Activated T-cell treated with anti-CD3 and anti-CD28 coated beads, Interleukin-2, amount 50 U/mL, for 1 hour (primary cell): Measurements from ENCODE around the gene NKTR.
"Not testable (repeated sequence)": the region's sequence is repeated elsewhere in the genome, so short reads cannot be mapped to it uniquely, and the experiment has no call there.

Experiments used
- DNase-seq: peaks from one replicate; pipeline ENCODE4 v3.0.0-alpha.2; 2020

The NKTR gene

DNA sequence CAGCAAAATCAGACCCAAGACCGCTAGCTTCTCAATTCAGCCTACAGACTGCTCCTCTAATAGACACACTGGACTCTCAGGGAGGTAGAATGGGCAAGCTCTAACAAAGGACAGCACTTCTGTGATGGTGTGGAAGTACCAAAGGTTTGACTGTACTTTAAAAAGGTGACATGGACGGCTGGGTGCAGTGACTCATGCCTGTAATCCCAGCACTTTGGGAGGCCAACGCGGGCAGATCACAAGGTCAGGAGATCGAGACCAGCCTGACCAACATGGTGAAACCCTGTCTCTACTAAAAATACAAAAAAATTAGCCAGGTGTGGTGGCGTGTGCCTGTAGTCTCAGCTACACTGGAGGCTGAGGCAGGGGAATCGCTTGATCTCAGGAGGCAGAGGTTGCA, 3.4 kb upstream of the NKTR start:
- not testable (repeated sequence) for DNase-seq

DNA sequence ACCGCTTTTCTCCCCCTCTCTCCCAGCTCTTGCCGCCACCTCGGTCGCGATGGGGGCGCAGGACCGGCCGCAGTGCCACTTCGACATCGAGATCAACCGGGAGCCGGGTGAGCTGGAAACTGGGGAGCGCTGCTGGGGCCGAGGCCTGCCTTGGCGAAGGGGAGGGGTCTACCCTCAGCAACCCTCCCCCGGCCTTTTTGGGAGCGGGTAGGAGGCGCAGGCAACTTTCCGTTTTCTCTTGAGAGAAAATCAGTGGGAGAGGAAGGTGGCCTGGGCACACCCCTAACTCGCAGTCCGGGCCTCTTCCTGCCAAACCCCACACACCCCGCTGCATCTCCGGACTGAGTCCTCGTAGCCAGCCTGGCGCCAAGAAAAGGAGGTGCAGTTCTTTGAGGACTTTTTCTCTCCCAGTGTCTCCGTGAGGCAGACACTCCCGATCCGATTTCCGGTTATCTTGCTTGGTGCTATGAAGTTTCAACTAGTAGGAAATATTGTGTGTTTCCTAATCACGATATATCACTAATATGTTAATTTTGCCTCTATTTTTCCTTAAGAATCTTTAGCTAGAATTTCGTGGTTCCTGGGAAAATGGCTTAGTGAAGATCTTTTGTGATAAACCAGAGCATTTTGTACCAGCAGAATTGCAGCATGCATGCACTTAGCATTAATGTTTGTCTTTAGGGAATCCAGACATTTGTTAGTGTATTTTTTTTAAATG, 631 bp downstream of the NKTR start:
- no peak for DNase-seq

DNA sequence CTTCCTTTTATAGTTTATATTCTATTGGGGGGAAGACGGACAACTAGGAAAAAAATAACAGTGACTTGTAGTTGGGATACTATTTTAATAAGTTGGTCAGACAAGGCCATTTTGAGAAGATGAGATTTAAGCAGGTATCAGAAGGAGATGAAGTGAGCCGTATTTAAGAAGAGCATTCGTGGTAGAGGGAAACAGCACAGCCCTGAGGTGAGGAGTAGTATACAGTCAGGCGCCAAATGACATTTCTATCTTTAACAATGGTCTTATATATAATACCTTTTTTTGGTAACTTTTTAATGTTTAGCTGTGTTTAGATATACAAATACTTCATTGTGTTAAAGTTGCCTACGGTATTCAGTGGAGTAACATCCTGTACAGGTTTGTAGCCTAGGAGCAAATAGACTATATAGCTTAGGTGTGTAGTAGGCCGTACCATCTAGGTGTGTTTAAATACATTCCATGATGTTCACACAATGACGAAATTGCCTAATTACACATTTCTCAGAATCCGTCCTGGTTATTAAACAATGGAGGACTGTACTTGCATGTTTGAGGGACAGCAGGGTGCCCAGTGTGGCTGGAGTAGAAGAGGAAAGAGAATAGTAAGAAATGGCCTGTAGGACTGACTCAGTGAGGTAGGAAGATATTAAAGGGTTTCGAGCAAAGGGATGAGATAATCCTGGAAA, 1.6 kb downstream of the NKTR start:
- DNase-seq = no peak

DNA sequence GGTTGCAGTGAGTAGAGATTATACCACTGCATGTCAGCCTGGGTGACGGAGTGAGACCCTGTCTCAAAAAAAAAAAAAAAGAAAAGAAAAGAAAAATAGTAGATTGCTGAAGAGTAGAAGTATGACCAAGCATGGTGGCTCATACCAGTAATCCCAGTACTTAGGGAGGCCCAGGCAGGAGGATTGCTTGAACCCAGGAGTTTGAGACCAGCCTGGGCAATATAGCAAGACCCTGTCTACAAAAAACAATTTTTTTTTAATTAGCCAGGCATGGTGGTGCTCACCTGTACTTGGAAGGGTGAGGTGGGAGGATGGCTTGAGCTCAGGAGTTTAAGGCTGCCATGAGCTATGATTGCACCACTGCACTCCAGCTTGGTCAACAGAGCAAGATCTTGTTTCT, 2.5 kb downstream of the NKTR start:
- no peak for DNase-seq

DNA sequence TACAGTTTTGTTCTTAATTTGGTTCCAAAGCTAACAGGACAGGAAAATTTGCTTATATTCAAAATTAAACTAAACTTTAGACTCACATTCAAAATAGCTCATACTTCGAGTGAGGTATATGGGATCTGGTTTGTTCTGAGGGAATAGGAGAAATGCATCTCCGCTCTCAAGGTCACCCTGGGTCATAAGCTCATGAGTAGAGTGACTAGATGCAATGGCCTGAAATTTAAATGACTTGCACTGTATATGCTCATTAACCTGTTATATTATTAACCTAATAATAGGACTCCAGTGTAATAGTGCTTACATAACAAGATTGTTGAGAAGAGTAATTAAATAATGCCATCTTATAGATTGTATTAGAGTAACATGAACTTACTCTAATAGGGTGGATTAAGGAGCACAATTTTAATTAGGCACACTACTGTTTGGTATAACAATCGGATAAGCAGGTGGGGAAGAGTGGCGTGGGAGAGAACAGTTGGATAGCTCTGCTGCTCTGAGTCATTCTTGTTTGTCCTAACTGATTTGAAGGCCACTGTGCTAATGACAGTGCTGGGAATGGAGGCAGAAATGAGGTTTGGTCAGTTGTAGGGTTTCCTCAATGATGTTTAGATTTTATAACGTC, 5.2 kb downstream of the NKTR start:
- DNase-seq = no peak

DNA sequence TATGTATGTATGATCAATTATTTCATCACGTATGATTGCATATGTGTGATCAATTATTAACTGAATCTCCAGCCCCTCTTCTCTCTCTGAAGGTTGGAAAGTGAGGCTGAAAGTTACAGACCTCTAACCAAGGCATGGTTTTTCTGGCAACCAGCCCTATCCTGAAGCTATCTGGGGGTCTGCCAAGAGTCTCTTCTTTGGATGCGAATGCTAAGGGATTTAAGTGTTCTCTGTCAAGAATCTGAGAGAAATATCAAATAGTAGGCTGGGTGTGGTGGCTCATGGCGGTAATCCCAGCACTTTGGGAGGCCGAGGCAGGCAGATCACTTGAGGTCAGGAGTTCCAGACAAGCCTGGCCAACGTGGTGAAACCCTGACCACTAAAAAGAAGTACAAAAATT, 8.1 kb downstream of the NKTR start:
- no peak for DNase-seq

DNA sequence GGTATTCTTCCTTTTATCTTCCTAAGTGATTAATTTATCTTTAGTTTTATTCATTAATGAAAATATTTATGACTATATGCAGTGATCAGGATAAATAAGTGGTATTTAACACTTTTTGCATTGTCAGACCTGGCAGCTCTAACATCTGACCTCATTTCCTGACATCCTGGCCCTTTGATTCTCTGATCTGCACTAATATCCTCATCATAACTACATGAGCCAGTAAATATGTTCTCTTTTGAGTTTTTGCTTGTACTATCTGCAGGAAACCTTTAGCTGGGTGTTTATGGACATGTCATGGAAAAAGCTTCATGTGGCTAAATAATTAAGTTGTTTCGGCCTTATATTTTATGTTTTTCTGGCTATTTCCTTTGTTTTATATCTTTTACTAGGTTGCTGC, 10.5 kb downstream of the NKTR start:
- DNase-seq = no peak

DNA sequence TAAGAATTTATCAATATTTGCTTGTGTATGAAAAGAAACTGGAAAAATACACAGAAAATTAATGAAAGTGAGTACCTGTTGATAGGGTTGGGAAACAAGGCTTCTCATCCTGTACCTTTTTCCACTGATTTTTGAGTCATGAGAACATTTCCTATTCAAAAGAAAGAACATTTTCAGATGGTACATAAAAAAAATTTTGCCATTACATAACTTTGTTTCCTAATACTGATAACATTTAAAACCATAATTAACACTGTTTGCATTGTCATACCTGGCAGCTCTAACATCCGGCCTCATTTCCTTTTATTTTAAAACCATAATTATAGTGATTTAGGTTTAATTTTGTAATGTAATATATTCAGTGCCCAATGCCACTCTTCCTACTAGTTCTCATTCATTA, 11.7 kb downstream of the NKTR start:
- DNase-seq = no peak

DNA sequence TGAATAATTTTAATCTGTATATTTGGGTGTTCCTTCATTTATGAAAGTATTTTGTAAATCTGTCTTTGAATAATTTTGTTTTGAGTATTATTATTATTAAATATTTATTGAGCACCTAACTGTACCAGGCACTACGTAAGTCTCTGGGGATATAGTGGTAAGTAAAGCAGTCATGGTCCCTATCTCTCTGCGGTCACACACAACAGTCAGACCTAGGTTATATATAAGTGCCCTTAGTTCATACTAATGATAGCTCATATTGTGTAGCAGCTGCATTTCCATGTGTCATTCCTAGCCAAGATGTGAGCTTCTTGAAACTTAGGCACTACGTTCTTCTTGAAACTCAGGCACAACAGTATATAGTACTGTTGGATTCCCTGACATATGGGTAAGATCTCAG, 12.4 kb downstream of the NKTR start:
- DNase-seq = no peak

DNA sequence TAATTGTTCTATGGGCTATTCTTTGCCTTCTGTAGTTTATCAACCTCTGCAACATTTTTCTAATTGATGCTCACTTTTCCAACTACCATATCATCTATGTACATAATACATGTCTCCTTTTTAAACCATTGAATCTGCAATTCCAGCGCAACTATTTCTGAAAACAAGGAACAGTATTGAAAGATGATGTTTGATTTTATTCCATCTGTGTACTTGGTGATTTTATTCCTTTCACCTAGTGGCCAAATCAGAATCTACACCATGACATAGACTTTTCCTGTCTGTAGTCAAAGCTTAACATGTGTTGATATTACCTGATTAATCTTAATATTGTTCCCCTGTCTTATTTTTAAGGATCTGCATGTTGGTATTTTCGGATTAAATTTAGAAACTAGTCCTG, 13.0 kb downstream of the NKTR start:
- DNase-seq = no peak

DNA sequence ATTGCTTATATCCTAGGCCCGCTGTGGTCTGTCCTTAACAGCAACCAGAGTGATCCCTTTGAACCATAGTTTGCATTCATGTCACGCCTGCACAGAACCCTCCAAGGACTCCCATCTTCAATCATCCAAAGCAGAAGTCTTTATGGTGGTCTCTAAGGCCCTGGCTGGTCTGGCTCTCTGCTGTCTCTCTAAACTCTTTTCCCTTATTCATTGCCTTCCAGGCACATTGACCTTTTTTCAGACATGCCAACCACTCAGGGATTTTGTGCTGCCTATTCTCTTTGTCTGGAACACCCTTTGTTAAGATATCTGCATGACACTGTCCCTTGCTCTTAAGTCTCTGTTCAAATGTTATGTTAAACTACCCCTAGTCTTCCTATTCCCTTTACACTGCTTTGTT, 31.1 kb downstream of the NKTR start:
- DNase-seq = no peak

DNA sequence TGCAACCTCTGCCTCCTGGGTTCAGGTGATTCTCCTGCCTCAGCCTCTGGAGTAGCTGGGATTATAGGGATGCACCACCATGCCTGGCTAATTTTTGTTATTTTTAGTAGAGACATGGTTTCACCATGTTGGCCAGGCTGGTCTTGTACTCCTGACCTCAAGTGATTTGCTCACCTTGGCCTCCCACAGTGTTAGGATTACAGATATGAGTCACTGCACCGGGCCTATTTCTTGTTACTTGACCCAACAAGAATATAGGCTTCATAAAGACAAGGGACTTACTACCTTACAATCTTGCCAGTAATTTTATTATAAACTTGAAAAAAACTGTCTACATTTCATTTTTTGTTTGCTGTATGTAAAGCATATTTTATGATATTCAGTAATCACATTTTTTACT, 31.7 kb downstream of the NKTR start:
- no peak for DNase-seq

DNA sequence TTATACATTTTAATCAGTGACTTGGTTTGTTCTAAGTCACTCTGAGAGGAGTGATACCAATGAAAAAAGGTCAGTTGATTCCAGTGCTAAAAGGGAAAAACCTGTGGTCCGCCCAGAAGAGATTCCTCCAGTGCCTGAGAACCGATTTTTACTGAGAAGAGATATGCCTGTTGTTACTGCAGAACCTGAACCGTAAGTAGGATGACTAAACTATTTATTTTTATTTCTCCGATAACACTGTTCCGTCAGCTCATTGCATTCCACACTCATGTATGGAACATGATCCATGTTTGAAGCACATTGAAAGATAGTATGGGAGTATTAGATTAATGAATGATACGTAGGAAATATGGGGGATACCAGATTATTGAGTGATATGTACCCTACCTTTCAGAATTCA, 33.1 kb downstream of the NKTR start:
- no peak for DNase-seq

DNA sequence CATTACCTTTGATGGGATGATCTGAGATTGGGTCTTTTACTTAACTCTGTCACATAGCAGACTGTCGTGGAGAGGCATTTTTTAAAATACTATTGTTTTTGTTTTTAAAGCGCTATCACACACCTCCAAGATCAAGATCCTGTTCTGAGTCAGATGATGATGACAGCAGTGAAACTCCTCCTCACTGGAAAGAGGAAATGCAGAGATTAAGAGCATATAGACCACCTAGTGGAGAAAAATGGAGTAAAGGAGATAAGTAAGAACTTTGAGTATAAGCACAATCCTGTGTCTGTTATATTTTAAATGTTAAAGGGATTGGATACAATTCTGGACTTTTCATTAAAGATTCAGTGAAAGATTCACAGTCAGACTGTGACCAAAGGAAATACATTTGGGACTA, 34.6 kb downstream of the NKTR start:
- no peak for DNase-seq

DNA sequence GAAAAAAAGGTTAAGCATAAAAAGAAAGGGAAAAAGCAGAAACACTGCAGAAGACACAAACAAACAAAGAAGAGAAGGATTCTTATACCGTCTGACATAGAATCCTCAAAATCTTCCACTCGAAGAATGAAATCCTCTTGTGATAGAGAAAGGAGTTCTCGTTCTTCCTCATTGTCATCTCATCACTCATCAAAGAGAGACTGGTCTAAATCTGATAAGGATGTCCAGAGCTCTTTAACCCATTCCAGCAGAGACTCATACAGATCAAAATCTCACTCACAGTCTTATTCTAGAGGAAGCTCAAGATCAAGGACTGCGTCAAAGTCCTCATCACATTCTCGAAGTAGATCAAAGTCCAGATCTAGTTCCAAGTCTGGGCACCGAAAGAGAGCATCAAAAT, 36.5 kb downstream of the NKTR start:
- DNase-seq = no peak

DNA sequence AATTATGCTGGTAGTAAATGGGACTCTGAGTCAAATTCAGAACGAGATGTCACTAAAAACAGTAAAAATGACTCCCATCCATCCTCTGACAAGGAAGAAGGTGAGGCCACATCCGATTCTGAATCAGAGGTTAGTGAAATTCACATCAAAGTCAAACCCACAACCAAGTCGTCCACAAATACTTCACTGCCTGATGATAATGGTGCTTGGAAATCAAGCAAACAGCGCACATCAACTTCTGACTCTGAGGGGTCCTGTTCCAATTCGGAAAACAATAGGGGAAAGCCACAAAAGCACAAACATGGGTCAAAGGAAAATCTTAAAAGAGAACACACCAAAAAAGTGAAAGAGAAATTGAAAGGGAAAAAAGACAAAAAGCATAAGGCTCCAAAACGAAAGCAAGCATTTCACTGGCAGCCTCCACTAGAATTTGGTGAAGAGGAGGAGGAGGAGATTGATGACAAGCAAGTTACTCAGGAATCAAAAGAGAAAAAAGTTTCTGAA, 37.9 kb downstream of the NKTR start:
- DNase-seq = no peak

DNA sequence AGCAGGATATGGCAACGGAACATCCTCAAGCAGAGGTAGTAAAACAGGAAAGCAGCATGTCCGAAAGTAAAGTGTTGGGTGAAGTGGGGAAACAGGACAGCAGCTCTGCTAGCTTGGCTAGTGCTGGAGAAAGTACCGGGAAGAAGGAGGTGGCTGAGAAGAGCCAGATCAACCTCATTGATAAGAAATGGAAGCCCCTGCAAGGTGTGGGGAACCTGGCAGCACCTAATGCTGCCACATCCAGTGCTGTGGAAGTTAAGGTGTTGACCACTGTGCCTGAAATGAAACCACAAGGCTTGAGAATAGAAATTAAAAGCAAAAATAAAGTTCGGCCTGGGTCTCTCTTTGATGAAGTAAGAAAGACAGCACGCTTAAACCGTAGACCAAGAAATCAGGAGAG, 38.7 kb downstream of the NKTR start:
- DNase-seq = no peak

DNA sequence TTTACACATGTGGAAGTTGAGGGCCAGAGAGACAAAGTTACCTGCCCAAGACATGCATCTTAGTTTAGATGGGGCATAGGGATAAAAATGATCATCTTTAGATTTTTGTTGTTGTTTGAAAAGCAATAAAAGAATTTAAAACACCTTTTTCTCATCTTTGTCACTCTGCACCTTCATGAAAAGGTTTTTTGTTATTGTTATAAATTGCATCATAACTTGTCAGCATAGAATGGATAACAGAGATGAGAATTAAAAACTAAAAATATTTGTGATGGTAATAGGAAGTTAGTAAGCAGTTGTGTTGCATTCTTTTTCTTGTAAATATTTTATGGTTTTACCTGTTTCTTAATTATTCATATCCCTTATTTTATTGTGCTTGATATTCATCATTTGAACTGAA, 39.6 kb downstream of the NKTR start:
- no peak for DNase-seq

DNA sequence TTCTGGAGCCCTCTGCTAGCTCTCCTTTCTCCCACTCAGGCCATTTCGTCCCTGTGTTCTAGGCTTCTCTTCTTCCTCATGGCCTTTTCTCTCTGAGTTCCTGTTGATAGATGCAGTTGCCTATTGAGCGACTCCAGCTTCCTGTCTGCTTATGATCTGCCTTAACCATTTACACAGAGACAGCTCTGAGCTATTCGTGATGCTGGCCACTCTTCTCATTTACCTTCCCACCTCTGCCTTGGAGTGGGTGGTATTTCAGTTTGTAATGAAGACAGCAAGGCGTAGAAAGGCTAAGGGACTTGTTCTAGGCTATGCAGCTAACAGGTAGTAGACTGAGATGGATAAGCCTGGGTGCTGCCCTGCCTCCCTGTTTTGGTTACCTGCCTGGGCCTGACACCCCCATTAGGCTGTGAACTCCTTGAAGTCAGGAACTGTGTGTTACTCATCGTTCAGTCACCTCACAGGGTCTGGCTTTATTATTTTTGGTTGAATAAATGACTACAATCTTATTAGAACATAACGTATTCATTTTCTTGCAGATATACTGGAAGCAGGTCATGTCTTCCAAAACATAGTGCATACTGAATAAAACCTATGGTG, 40.4 kb downstream of the NKTR start:
- no peak for DNase-seq

DNA sequence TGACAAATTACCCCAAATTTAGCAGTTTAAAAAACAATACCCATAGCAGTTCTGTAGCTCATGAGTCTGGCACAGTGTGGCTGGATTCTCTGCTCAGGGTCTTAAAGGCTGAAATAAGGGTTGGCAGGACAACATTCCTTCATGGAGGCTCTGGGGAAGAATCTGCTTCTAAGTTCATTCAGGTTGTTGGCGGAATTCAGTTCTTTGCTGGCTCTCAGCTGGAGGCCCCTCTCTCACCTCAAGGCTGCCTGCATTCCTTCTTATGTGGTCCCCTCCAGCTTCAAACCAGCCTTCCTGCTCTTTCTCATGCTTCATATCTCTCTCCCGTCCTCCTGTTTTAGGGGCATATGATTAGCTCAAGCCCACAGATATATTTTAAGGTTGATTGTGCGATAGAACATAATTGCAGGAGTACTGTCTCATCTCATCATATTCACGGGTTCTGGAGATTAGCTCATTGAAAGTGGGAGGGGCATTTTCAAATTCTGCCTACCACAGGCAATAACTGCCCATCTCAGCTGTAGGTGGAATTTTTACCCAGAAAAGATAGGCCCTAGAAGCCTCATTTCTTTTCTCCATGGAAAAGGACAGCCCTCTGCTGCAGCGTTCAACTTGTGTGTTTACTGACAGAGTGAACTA, 47.5 kb downstream of the NKTR start:
- no peak for DNase-seq

DNA sequence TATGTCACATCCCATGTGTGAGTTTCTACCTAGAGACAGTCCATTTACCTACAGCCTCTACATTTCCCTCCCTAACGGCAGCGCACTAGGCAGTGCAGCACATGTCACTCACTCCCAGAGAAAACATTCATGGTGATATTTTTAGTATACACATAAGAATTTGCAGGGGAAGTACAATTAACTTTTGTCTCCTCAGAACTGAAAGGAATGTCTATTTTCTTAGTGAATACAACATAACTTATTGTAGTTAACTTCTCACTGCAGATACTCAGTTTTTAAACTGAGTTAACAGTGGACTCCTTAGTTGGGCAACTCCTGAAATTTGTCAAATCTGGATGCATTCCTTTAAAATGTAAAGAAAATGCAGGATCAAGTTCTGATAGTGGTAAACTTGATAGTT, 48.5 kb downstream of the NKTR start:
- DNase-seq = no peak

DNA sequence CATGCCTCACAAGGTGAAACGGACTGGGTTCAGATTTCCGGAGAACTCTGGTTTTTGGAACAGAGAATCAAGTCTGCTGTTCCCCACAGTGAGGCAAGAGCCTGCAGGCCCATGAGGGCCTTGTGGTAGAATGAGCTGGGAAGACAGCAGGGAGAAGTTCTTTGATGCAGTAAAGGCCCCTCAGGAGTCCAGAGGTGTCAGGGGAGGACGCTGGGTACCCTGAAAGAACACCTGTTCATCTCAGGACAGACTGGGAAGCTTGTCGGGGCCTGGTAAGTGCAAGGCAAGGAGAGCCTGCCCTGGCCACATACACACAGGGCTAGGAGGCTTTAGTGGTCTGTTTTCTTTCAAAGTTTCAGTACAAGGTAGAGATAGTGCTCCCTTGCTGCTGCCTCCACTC, 49.3 kb downstream of the NKTR start:
- DNase-seq = peak; percentile 16
